Cardiac muscle cell (in vitro differentiated cells and primary cell): ENCODE measurements around the gene OGFOD3. TPM values are rescaled to one million over a fixed set of nuclear protein-coding genes. Genes with fewer than 3 reads are reported as not detected.
A peak's percentile ranks its signal among the peaks of the same experiment; 100 is the strongest.
"Not testable (repeated sequence)": the region's sequence is repeated elsewhere in the genome, so short reads cannot be mapped to it uniquely, and the experiment has no call there.

Source experiments
- DNase-seq, 2 donors: peaks; one replicate each; pipeline versions ENCODE4 v3.0.0 to v3.0.0-alpha.2; 2010 to 2017; ENCODE audit warnings: low read depth in 1 of 2, low spot score in 1 of 2
- H3K27ac ChIP-seq: fragments of 200-600 bp; sonication (generic); 2 replicates; pipeline ENCODE4 v1.5.1; 2016
- H3K27me3 ChIP-seq: fragments of 200-600 bp; sonication (generic); 2 replicates; pipeline ENCODE4 v1.6.0; 2016; ENCODE audit warnings: control low read depth
- H3K36me3 ChIP-seq: fragments of 200-600 bp; sonication (generic); 2 replicates; pipeline ENCODE4 v1.5.1; 2016; ENCODE audit warnings: control low read depth
- H3K4me1 ChIP-seq: fragments of 200-600 bp; sonication (generic); 2 replicates; pipeline ENCODE4 v1.8.1; 2017; ENCODE audit warnings: low read depth, mild to moderate bottlenecking, mixed run types
- H3K4me3 ChIP-seq: fragments of 200-600 bp; sonication (generic); 2 replicates; pipeline ENCODE4 v1.5.1; 2016; ENCODE audit warnings: mild to moderate bottlenecking
- H3K9me3 ChIP-seq: fragments of 200-600 bp; sonication (generic); 2 replicates; pipeline ENCODE4 v1.5.1; 2017; ENCODE audit warnings: low read depth, mild to moderate bottlenecking, control low read depth
- CTCF ChIP-seq: IDR thresholded peaks from 2 replicates; pipeline ENCODE4 v1.5.1; 2012; ENCODE audit warnings: low read depth, mild to moderate bottlenecking, low read length
- polyA plus RNA-seq: library from polyadenylated mRNA; unstranded; fragments of >200 nt; fragmentation: Nextera tagmentation; extraction: Ambion mirVana; gene quantifications from 2 replicates; pipeline ENCODE4 v1.2.1, GENCODE V29; 2016
- total RNA-seq: library from RNA; depleted of rRNA; stranded (reverse); fragments of >200 nt; gene quantifications from 2 replicates; pipeline ENCODE4 v1.2.3, GENCODE V29; 2016

The OGFOD3 gene
- total and polyA plus RNA-seq, 2 experiments from 2014 or later, result 26.1 to 45.2 TPM

- Histone ChIP-seq H3K27ac (no peak overlapping the region), H3K4me3 (no peak overlapping the region), H3K27me3 (peaks cover 10% of the 10 kb centered on the region), H3K36me3 (no peaks in the 10 kb centered on the region), H3K4me1 (peaks cover 4% of the 10 kb centered on the region), H3K9me3 (no peaks in the 10 kb centered on the region)
- no peak for DNase-seq
- no peak for TF ChIP-seq CTCF
Measured at GRCh38 chr17:82382933-82383255, 35.5 kb downstream of the OGFOD3 start.

GRCh38 chr17:82382220-82382932, 36.0 kb downstream of the OGFOD3 start:
- not testable (repeated sequence) for H3K27ac ChIP-seq, H3K4me3 ChIP-seq, H3K9me3 ChIP-seq, H3K27me3 ChIP-seq, H3K36me3 ChIP-seq, H3K4me1 ChIP-seq, DNase-seq

DNA sequence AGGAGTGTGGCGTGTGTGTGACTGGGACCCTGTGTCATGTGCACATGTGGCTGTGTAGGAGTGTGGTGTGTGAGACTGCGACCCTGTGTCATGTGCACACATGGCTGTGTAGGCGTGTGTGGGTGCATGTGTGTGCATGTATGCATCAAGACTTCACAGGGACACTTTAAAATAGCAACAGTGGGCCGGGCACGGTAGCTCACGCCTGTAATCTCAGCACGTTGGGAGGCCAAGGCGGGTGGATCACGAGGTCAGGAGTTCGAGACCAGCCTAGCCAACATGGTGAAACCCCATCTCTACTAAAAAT, 36.7 kb downstream of the OGFOD3 start:
- not testable (repeated sequence) for H3K27ac ChIP-seq, DNase-seq, H3K4me1 ChIP-seq, H3K36me3 ChIP-seq, H3K27me3 ChIP-seq, H3K4me3 ChIP-seq, H3K9me3 ChIP-seq

DNA sequence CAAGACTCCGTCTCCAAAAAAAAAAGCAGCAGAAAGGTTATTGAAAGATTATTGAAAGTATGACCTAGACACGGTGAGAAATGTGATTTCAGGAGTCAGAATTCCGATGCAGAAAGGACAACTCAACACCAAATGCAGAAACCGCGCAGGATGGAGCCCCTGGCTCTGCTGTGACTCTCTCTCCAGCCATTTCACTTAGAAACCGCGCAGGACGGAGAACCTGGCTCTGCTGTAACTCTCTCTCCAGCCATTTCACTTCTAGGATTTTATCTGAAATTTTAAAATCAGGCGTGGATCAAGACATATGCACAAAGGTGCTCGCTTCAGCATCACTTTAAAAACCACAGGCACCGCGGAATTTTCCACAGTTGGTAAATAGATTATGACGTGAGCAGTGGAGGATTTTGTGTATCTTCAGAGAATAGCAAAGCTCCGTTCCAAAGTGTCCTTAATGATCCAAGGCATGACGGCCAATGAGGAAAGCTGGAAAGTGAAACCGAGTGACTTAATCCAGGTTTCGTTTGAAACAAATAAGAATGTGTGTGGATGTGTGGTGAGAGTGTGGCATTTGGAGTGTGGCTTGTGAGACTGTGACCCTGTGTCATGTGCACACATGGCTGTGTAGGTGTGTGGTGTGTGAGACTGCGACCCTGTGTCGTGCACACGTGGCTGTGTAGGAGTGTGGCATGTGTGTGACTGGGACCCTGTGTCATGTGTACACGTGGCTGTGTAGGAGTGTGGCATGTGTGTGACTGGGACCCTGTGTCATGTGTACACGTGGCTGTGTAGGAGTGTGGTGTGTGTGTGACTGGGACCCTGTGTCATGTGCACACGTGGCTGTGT, 37.3 kb downstream of the OGFOD3 start:
- Histone ChIP-seq H3K36me3 (no peaks in the 10 kb centered on the region), H3K4me3 (no peak overlapping the region), H3K4me1 (peaks cover 4% of the 10 kb centered on the region), H3K27me3 (peaks cover 10% of the 10 kb centered on the region), H3K9me3 (no peaks in the 10 kb centered on the region), H3K27ac (no peak overlapping the region)
- TF ChIP-seq CTCF, result no peak
- peak in 1 of 2 donors; percentile 11 for DNase-seq

DNA sequence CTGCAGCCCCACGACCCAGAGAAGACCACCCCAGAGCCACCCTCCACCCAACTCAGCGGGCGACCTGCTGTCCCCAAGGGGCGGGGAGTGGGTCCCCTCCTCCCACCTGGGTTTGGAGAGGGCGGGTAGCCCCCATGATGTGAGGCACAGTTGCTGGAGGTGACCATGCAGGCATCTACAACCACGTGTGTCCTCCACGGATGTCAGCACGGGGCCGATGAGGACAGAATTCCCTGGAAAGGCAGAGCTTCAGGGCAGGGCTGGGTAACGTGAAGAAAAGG, 39.7 kb downstream of the OGFOD3 start:
- H3K27me3 ChIP-seq, result peaks cover 23% of the 10 kb centered on the region
- no peaks in the 10 kb centered on the region for H3K4me1 ChIP-seq
- H3K9me3 ChIP-seq, result no peaks in the 10 kb centered on the region
- DNase-seq, result no peak
- H3K27ac ChIP-seq, result no peak overlapping the region
- no peaks in the 10 kb centered on the region for H3K36me3 ChIP-seq
- H3K4me3 ChIP-seq, result no peak overlapping the region
- no peak for TF ChIP-seq CTCF

DNA sequence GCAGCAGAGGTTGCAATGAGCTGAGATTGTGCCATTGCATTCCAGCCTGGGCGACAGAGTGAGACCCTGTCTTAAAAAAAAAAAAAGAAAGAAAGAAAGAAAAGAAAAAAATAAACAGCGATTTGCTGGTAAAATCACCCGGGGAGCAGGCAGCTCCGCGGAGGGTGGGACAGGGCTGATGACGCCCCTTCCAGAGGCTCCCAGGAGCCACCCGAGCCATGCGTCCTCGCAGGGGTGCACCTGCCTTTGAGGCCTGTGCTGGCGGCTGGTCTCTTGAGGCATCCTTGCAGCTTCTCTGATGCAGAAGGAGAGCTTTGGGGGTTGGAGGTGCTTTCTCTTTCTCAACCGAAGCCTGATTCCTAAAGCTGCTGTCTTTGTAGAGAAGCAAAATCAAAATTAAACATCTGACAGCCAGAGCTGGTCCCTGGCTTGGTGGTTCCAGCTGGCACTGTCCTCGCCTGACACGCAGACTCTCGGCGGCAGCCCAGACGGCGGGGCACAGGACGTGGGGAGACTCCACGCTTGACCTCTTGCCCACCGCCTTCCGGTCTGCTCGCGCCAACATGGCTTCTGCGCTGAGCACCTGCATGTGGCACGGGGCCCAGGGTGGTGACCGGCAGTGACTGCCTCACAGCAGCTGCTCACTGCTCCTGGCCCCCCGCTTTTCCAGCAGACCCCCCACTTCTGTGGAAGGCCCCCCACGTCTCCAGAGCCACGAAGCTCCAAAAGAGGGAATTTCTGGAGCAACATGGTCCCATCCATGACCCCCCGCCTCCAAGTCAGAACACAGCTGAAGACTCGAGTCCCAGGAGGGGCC, 40.3 kb downstream of the OGFOD3 start:
- Histone ChIP-seq H3K36me3 (no peaks in the 10 kb centered on the region), H3K27me3 (peaks cover 26% of the 10 kb centered on the region), H3K27ac (no peak overlapping the region), H3K9me3 (no peaks in the 10 kb centered on the region), H3K4me1 (no peaks in the 10 kb centered on the region), H3K4me3 (no peak overlapping the region)
- DNase-seq, result no peak
- TF ChIP-seq CTCF, result no peak

GRCh38 chr17:82377294-82377693, 41.1 kb downstream of the OGFOD3 start:
- not testable (repeated sequence) for DNase-seq, H3K4me3 ChIP-seq, H3K27ac ChIP-seq, H3K36me3 ChIP-seq, H3K4me1 ChIP-seq, H3K9me3 ChIP-seq
- peaks cover 26% of the 10 kb centered on the region for H3K27me3 ChIP-seq
